ENCODE results near the gene STMND1.
"Not testable (repeated sequence)": the region's sequence is repeated elsewhere in the genome, so short reads cannot be mapped to it uniquely, and the experiment has no call there.

The STMND1 gene

GRCh38 chr6:17101422-17102257 is at the start of gene STMND1:
STMND1 (plus strand) TSS chr6:17102050; CDS start chr6:17102258, 208 bp downstream.
- DNase-seq (ENCODE audit: low read depth) = no peak

DNA sequence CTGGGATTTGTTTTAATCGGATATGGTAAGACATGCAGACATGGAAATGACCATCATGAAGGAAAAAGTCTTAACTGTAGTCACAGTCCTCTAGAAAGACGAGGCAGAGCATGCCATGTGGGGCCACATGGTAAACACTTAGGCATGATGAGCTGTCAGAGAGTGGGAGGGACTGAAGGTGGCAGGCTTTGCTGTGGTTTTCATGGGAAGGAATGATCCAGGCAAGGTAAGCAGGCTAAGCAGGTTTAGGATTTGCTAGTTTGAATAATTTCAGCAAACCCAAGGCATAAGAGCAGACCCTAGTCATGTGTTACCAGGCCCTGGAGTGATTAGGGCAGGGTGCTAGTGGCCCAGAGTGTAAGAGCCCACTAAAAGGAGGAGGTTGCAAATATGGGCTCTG is 47.2 kb upstream of the STMND1 start:
- peak; percentile 1 for DNase-seq (ENCODE audit: low read depth)

DNA sequence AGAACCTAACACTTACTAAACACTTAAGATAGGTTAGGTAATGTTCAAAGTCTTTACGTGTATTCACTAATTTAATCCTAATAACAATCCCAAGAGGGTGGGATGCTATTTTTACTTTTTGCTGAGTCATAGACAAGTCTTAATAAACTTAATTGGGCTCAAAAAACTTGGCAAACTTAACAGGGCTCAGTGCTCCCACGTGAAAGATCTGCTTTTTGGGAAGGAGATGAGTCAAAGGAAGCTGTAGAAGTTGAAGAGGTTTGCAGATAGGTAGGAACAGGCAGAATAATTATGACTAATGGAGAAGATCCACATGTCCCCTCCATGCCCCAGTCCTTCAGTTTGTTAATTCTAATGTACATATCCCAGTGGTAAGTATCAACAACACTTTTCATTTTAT is 44.5 kb upstream of the STMND1 start:
- no peak for DNase-seq (ENCODE audit: low read depth)

DNA sequence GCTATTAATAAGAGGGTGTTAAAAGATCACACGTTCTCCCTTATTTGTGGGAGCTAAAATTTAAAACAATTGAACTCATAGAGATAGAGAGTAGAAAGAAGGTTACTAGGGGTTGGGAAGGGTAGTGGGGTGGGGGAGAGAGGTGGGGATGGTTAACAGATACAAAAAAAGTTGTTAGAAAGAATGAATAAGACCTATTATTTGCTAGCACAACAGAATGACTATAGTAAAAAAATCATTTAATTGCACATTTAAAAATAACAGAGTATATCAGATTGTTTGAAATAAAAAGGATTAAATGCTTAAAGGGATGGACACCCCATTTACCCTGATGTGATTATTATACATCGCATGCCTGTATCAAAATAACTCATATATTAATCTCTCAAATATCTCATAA is 43.3 kb upstream of the STMND1 start:
- no peak for DNase-seq (ENCODE audit: low read depth)

- DNase-seq (ENCODE audit: low read depth) = no peak
These were observed 42.8 kb upstream of the STMND1 start for GRCh38 chr6:17059022-17059421.

DNA sequence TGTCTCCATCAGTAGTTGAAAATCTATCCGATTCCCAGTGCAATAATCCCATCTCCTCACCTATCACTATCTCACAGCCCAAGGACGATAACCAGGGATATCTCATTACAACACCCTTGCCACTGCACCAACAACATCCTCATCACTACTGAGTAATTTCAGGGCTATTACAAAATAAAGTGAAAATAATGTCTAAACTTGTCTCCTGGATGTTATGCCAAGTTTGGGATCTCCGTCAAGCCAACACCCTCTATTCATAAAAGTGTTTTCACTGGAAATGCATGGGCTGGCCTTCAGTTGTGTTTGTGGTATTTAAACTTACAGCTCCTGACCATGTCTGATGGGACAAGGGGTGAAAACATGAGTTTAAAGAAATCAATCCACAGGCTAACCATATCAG is 42.0 kb upstream of the STMND1 start:
- no peak for DNase-seq (ENCODE audit: low read depth)

- no peak for DNase-seq (ENCODE audit: low read depth)
These were observed 40.8 kb upstream of the STMND1 start for GRCh38 chr6:17061097-17061496.

DNA sequence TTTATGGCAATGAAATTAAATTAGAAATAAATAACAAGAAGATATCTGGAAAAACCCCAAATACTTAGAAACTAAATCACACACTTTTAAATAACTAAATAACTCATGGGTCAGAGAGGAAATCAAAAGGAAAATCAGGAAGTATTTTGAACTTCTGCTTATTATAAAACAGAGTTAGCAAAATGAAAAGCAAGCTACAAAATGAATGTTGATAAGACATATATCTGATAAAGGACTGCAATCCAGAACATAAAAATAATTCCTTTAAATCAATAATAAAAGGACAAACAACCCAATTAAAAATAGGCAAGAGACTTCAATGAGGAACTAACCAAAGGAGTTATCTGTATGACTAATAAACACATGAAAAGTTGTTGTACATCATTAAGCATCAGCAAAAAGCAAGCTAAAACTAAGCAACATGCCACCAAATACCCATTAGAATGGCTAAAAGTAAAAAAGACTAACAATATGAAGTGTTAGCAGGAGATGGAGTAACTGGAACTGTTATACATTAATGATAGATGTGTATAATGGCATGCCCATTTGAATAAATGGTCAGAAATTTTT is 38.9 kb upstream of the STMND1 start:
- DNase-seq (ENCODE audit: low read depth) = no peak

DNA sequence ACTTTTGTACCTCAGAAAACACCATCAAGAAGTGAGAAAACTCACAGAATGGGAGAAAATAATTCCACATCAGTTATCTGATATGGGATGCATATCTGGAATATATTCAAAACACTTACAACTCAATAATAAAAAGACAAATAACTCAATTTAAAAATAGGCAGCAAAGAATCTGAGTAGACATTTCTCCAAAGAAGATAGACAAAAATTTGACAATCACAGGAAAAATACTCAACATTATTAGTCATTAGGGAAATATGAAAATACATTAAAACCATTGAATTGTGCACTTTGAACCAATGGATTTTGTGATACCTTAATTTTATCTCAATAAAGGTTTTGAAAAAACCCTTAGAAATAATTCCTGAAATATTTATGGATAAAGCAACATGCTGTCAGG is 36.9 kb upstream of the STMND1 start:
- DNase-seq (ENCODE audit: low read depth) = no peak

DNA sequence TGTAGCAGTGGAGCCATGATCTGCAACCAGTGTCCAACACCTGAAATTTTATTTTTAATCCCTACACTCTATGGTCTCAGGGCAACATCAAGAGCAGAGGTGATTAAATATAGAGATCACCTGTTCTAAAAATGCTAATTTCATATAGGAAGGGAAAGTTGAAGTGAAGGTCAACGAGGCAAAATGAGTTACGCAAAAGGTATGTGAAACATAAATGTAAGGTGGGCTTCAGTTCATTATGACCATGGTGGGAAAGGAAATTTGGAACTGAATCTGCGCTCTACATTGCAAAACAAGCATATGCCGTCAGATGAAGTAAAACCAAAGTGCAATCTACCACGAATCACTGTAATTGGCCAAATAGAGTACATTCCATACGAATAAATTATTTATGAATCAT is 35.2 kb upstream of the STMND1 start:
- DNase-seq (ENCODE audit: low read depth) = no peak

GRCh38 chr6:17068972-17069371 is 32.9 kb upstream of the STMND1 start:
- not testable (repeated sequence) for DNase-seq (ENCODE audit: low read depth)

GRCh38 chr6:17070400-17070799 is 31.4 kb upstream of the STMND1 start:
- DNase-seq (ENCODE audit: low read depth) = not testable (repeated sequence)

DNA sequence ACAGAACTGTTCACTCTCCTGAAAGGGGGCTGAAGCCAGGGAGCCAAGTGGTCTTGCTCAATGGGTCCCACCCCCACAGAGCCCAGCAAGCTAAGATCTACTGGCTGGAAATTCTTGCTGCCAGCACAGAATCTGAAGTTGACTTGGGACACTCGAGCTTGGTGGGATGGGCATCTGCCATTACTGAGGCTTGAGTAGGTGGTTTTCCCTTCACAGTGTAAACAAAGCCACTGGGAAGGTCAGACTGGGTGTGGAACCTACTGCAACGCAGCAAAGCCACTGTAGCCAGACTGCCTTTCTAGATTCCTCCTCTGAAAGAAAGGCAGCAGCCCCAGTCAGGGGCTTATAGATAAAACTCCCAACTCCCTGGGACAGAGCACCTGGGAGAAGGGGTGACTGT is 28.3 kb upstream of the STMND1 start:
- DNase-seq (ENCODE audit: low read depth) = not testable (repeated sequence)

GRCh38 chr6:17081273-17081672 is 20.6 kb upstream of the STMND1 start:
- no peak for DNase-seq (ENCODE audit: low read depth)

DNA sequence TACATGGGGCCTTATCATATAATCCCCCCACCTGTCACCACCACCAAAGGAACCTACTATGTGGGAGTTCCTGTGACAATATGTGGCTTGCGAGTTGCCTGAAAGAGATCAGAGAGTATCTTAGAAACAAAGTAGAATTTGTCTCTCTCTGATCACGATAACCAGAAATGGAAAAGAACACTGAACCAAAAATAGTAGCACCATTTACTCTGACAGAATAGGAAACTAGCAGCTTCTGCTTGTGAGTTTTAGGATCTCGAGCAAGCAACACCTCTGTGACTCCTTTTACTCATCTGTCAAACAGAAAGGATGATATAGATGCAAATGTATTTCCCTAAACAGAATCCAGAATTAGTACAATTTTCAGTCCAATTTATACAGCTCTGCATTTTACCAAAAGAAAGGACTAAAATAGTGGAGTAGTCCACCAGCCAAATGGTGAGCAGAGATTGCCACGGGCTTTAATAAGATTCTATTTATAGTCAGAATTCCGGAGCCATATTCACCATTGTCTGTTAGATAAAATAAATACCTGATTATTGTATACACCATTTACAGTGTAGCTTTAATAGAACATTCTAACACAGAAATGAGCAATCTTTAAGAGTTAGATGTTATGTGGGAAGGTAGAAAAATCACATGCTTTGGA is 19.9 kb upstream of the STMND1 start:
- no peak for DNase-seq (ENCODE audit: low read depth)

DNA sequence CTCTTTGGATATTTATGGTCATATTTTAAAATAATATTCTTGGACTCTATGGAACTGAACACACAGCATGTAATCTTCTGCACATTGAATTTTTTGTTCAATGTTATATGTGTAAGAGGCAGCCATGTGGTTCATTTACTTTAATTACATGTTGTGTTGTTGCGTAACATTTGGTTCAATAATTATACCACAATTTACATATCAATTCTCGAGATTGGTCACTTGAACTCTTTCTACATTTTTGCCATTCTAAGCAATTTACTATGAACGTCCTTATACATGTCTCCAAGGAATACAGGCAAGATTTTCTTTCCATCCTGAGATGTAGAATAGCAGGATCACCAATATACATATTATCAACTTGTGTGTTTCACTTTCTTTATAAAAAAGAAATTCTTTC is 18.5 kb upstream of the STMND1 start:
- DNase-seq (ENCODE audit: low read depth) = no peak

DNA sequence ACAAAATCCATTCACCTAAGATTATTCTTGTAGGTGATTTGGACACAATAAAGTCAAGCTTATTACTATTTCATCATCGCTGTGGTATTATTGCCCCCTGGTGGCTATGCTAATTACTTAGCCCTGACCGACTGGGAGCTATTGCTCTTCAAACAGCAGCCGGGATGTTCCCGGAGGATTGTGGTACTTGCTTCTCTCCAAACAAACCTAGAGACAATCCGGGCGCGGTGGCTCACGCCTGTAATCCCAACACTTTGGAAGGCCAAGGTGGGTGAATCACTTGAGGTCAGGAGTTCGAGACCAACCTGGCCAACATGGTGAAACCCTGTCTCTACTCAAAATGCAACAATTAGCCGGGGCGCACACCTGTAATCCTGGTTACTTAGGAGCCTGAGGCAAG is 15.4 kb upstream of the STMND1 start:
- DNase-seq (ENCODE audit: low read depth) = no peak

GRCh38 chr6:17088091-17088611 is 13.7 kb upstream of the STMND1 start:
- no peak for DNase-seq (ENCODE audit: low read depth)

GRCh38 chr6:17091122-17091521 is 10.7 kb upstream of the STMND1 start:
- DNase-seq (ENCODE audit: low read depth) = no peak

DNA sequence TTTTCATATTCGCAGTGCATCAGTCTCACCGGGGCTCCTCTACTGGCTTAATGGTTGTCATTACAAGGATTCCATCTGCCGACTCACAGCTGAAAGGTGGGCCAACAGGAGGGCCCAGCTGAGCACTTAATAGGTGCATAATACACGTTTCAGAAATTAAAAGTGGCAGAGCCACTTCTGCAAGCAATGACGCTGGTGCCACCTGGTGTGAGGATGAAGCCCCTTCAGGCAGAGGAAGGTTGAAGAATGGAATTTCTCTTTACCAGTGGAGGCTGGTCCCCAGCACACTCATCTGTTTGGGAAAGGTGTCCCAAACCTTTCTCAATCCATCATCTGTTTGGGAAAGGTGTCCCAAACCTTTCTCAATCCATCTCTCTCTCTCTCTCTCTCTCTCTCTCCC is 8.2 kb upstream of the STMND1 start:
- no peak for DNase-seq (ENCODE audit: low read depth)

DNA sequence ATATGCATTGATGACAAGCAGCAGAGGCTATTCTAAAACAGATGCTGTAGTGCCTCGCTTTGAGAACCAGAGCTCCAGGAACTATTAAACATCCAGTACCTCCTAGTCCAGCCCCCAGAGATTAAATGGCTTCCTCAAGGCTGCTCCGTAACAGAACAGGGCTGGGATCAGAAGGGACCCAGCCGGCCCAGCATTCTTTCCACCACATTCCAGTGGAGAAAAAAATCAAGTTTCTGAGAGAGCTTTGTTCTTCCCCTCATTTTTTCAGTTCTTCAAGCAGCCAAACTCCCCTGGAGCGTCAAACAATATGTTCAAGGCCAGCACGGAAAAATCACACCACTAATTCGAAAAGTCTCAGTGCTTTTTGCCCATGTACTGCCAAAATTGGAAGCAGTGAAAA is 5.8 kb upstream of the STMND1 start:
- DNase-seq (ENCODE audit: low read depth) = no peak

DNA sequence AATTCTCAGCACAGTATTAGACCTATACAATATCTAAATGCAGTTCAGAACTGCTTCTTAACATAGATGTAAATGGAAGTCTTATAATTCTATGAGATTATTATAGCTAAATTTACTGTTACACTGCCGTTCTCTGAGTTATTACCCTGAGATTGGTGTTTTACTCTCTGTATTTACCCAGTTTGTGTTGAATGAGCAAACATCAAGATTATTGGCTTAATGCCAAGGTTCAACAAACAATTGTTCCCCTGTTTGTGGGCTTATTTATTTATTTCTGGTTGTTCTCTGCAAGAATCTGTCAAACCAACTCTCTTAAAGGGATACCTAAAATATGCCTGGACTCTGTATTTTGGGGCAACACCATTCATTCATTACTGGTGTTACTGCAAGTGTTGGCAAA is 5.2 kb upstream of the STMND1 start:
- DNase-seq (ENCODE audit: low read depth) = no peak

- DNase-seq (ENCODE audit: low read depth) = no peak
These were observed 3.9 kb upstream of the STMND1 start for GRCh38 chr6:17097982-17098381.

Measured in stimulated activated CD4-positive, alpha-beta T cell treated with anti-CD3 and anti-CD28 coated beads, Interleukin-2, amount 100 ng/mL, for 4 hours (primary cell).